Esophagus squamous epithelium (tissue), 5 donors: ENCODE measurements around the gene KLHL35. TPM values are rescaled to one million over a fixed set of nuclear protein-coding genes. Genes with fewer than 3 reads are reported as not detected.

Experiments used
- DNase-seq: peaks from one replicate; lab custom pipeline; 2025; lab: John Stamatoyannopoulos, UW
- H3K27ac ChIP-seq, 4 donors: fragments of 200-600 bp; sonication (generic); one replicate each; pipeline ENCODE4 v1.5.1; 2016 to 2019; ENCODE audit warnings: mild to moderate bottlenecking in 1 of 4
- H3K27me3 ChIP-seq, 4 donors: fragments of 200-600 bp; sonication (generic); 1 replicate in 3 of 4; 2 replicates in 1 of 4; pipeline versions ENCODE4 v1.5.1 to v1.6.0; 2017 to 2021; ENCODE audit warnings: antibody characterized with exemption in 1 of 4
- H3K36me3 ChIP-seq, 3 donors: fragments of 200-600 bp; sonication (generic); one replicate each; pipeline ENCODE4 v1.5.1; 2016 to 2019
- H3K4me1 ChIP-seq, 3 donors: fragments of 200-600 bp; sonication (generic); one replicate each; pipeline ENCODE4 v1.5.1; 2017 to 2019
- H3K4me3 ChIP-seq, 4 donors: fragments of 200-600 bp; sonication (generic); 1 replicate in 3 of 4; 2 replicates in 1 of 4; pipeline ENCODE4 v1.5.1; 2016 to 2019; ENCODE audit warnings: mild to moderate bottlenecking in 2 of 4, moderate library complexity in 1 of 4
- H3K9me3 ChIP-seq, 3 donors: fragments of 200-600 bp; sonication (generic); one replicate each; pipeline ENCODE4 v1.5.1; 2016 to 2019
- POLR2A ChIP-seq, 4 donors: fragments of 450-650 bp; IDR thresholded peaks; one replicate each; pipeline ENCODE4 v1.6.1; 2017; ENCODE audit warnings: antibody characterized with exemption in 4 of 4, mild to moderate bottlenecking in 4 of 4, moderate library complexity in 3 of 4
- WGBS, 2 donors: methylation state at CpG; one replicate each; pipeline ENCODE4 v1.1.5; 2018; 5-methylcytosine and 5-hydroxymethylcytosine counted together
- intact Hi-C: fragments of 100-400 bp; cut with DNase I; formaldehyde crosslinking; loops from one replicate; pipeline ENCODE4 v1.15.0; 2022
- total RNA-seq, 4 donors: library from RNA; depleted of rRNA; stranded (reverse); fragments of >200 nt; gene quantifications; one replicate each; pipeline ENCODE4 v1.1.0, GENCODE V29; 2016
- TF ChIP-seq, protein P1 (sequence below), 6 experiments: fragments of 450-650 bp in 4 of 6; fragments of 200-600 bp in 2 of 6; sonication (generic) in 2 of 6; IDR thresholded peaks; one replicate each; pipeline ENCODE4 v1.5.1; 2016 to 2019; ENCODE audit warnings: antibody characterized with exemption in 6 of 6, mild to moderate bottlenecking in 4 of 6, moderate library complexity in 4 of 6
- donor health status: DM: yes; HTN: yes; CAD: no.

Gene KLHL35
- total RNA-seq, 4 donors from 2014 or later, result 0.62 to 0.95 (median 0.91) TPM; not detected in 1

DNA sequence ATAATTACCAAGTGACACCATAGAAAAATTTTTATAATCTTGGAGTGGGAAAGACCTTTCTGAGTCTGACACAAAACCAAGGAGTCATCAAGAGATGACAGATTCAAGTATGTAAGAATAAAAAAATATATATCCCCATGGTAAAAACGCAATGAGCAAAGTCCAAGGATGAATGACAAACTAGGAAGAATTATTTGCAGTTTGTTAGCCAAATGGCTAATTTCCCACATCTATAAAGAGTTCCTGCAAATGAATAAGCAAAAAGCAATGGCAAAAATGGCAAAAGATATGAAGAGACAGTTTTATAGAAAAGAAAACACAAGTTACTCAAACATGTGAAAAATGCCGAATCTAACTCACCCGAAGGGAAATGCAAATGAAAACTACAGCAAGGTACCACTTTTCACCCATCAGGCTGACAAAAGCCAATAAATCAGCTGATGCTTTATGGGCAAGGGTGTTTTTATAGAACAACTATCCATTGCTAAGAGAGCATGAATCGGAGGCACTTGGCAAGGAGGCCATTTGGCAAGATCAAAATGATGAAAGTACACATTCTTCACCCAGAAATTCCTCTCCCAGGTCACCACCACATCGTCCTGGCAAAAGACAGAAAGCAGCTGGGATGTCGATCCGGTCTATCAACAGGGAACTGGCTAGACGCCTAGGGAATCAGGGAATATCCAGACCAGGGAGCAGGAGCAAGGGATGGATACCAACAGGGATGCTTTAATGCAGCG is 21.1 kb upstream of the KLHL35 start:
- no peaks in the 10 kb centered on the region for H3K36me3 ChIP-seq
- no peak for TF ChIP-seq POLR2A (IDR thresholded peaks at IDR 0.05)
- TF ChIP-seq, protein P1, sequence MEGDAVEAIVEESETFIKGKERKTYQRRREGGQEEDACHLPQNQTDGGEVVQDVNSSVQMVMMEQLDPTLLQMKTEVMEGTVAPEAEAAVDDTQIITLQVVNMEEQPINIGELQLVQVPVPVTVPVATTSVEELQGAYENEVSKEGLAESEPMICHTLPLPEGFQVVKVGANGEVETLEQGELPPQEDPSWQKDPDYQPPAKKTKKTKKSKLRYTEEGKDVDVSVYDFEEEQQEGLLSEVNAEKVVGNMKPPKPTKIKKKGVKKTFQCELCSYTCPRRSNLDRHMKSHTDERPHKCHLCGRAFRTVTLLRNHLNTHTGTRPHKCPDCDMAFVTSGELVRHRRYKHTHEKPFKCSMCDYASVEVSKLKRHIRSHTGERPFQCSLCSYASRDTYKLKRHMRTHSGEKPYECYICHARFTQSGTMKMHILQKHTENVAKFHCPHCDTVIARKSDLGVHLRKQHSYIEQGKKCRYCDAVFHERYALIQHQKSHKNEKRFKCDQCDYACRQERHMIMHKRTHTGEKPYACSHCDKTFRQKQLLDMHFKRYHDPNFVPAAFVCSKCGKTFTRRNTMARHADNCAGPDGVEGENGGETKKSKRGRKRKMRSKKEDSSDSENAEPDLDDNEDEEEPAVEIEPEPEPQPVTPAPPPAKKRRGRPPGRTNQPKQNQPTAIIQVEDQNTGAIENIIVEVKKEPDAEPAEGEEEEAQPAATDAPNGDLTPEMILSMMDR (IDR thresholded peaks at IDR 0.05), result no peak
- 61 to 73% methylated on average over 9 of the region's 9 CpGs for WGBS, 2 donors
- H3K27me3 ChIP-seq, result peaks cover 0 to 28% (median 0%) of the 10 kb centered on the region in 4 donors
- H3K27ac ChIP-seq, result no peak overlapping the region
- no peak for DNase-seq
- no peak overlapping the region for H3K4me3 ChIP-seq
- intact Hi-C loops, result no loop called here
- no peaks in the 10 kb centered on the region for H3K9me3 ChIP-seq
- no peaks in the 10 kb centered on the region for H3K4me1 ChIP-seq

DNA sequence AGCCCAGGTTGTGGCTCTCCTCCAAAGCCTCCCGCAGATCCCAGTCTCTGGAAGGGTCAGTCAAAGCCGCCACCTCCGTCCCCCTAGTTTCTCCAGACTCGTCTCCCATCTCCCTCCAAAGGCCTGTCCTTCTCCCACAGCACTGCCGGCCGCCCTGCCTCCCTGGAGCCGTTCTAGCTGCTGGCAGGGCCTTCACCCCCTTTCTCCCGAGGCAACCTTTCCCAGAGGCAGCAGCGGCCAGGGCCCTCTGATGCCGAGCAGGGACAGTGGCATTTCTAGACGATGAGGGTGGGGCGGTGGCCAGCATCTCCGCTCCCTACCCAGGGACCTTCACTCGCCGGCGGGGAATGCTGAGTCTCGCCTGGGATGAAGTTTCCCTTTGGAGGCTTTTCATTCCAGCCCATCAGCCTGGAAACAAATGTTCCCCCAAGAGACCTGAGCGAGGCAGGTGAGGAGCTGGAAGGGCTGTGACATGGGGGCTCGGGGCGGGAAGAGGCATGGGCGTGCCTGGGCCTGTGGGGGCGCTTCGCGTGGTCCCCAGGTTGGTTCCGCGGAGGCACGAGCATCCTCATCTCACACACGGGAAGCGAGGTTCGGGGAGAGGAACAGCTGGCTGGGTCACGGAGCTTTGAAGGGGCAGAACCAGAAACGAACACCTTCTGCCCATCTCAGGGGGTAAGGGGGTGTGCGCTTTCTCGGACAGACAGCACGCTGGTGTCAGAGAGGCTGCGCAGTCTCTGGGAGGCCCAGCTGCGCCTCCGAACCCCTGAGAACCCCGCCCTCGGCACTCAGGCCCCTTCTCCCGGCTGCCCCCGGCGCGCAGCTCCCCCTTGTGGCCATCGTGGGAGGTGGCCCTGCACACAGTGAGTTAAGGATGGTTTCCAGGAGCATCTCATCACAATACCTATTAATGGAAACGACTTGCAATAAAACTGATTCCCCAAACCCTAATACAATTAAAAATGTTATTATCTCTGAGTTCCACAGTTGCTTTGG is 18.1 kb upstream of the KLHL35 start:
- no peak for DNase-seq
- TF ChIP-seq, protein P1 (IDR thresholded peaks at IDR 0.05), result peak in 3 of 6 experiments; percentile 40 to 50 (median 43)
- no peak for TF ChIP-seq POLR2A (IDR thresholded peaks at IDR 0.05)
- no peak overlapping the region for H3K27ac ChIP-seq
- no peaks in the 10 kb centered on the region for H3K4me1 ChIP-seq
- 58 to 72% methylated on average over 17 to 33 of the region's 46 CpGs for WGBS, 2 donors
- no peaks in the 10 kb centered on the region for H3K9me3 ChIP-seq
- intact Hi-C loops, result no loop called here
- no peaks in the 10 kb centered on the region for H3K36me3 ChIP-seq
- H3K4me3 ChIP-seq, result no peak overlapping the region
- H3K27me3 ChIP-seq, result peaks cover 0 to 28% (median 0%) of the 10 kb centered on the region in 4 donors

DNA sequence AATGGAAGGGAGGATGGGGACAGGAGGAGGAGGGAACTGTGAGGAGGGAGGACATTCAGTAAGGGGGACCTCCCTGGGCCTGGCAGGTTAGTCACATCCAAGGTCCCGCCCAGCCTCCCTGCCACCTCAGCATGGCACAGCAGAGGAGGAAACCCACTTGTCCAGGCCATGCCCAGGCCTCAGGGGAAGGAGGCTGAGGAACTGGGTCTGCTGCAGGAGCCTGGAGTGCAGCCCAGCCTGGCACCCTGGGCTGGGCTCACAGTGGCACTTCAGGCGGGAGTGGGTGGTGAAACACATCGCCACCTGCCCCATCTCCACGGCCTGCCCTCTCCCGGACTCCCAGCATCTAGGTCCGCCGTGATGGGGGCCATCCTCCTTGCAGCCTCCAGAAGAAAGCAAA is 17.2 kb upstream of the KLHL35 start:
- TF ChIP-seq, protein P1 (IDR thresholded peaks at IDR 0.05), result no peak
- TF ChIP-seq POLR2A (IDR thresholded peaks at IDR 0.05), result no peak
- Histone ChIP-seq H3K4me1 (peaks cover 0 to 3% (median 0%) of the 10 kb centered on the region in 3 donors), H3K9me3 (no peaks in the 10 kb centered on the region), H3K27me3 (peaks cover 0 to 28% (median 0%) of the 10 kb centered on the region in 4 donors), H3K27ac (no peak overlapping the region), H3K36me3 (no peaks in the 10 kb centered on the region), H3K4me3 (no peak overlapping the region)
- 0 to 57% methylated on average over 1 of the region's 7 CpGs for WGBS, 2 donors
- DNase-seq, result no peak
- intact Hi-C loops, result no loop called here

DNA sequence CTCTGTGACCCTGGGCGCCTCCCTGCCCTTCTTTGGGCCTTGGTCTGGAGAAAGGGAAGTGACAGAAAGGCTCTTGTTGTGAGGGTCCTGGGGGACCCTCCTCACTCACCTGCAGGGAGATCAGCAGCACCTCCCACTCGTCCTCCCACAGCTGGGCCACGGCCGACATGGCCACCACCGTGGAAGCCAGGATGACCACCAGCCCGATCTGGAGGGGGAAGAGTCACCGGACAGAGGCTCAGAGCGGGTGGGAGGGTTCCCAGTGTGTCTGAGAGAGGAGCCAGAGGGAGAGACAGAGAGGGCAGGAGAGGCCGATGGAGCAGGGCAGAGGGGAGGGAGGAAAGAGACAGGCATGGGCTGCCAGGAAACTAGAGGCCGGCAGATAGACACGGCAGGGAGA is 16.8 kb upstream of the KLHL35 start:
- WGBS, 2 donors, result 70 to 85% methylated on average over 6 to 9 of the region's 11 CpGs
- intact Hi-C loops, result no loop called here
- H3K27ac ChIP-seq, result no peak overlapping the region
- H3K4me1 ChIP-seq, result peaks cover 0 to 3% (median 0%) of the 10 kb centered on the region in 3 donors
- H3K9me3 ChIP-seq, result no peaks in the 10 kb centered on the region
- DNase-seq, result no peak
- no peaks in the 10 kb centered on the region for H3K36me3 ChIP-seq
- H3K27me3 ChIP-seq, result peaks cover 0 to 33% (median 0%) of the 10 kb centered on the region in 4 donors
- no peak overlapping the region for H3K4me3 ChIP-seq
- TF ChIP-seq POLR2A (IDR thresholded peaks at IDR 0.05), result no peak
- TF ChIP-seq, protein P1 (IDR thresholded peaks at IDR 0.05), result no peak
